Osteoblast (primary cell): ENCODE data around the gene MYO5B. TPM values are rescaled to one million over a fixed set of nuclear protein-coding genes. Genes with fewer than 3 reads are reported as not detected.

Experiments used
- DNase-seq: peaks from one replicate; pipeline ENCODE4 v3.0.0; 2011; ENCODE audit warnings: low spot score, mixed read lengths; ENCODE audit not compliant: insufficient read length; ENCODE audit errors: missing footprints
- H2AFZ ChIP-seq: 2 replicates; pipeline ENCODE4 v1.6.0; 2011; ENCODE audit warnings: mild to moderate bottlenecking, low read length
- H3K27ac ChIP-seq: 2 replicates; pipeline ENCODE4 v1.5.1; 2011; ENCODE audit warnings: mild to moderate bottlenecking, low read depth, low read length, moderate library complexity
- H3K27me3 ChIP-seq: 2 replicates; pipeline ENCODE4 v1.6.0; 2012; ENCODE audit warnings: mild to moderate bottlenecking, control low read depth, inconsistent platforms, low read length, moderate library complexity; ENCODE audit not compliant: insufficient read depth
- H3K36me3 ChIP-seq: 2 replicates; pipeline ENCODE4 v1.5.1; 2011; ENCODE audit warnings: mild to moderate bottlenecking, low read length, control low read depth, moderate library complexity; ENCODE audit not compliant: insufficient read depth
- H3K4me1 ChIP-seq: 2 replicates; pipeline ENCODE4 v1.5.1; 2011; ENCODE audit warnings: mild to moderate bottlenecking, low read length, control low read depth, moderate library complexity; ENCODE audit not compliant: insufficient read depth
- H3K4me2 ChIP-seq: 2 replicates; pipeline ENCODE4 v1.6.0; 2011; ENCODE audit warnings: mild to moderate bottlenecking, low read length; ENCODE audit not compliant: insufficient read depth
- H3K4me3 ChIP-seq: fragments of 200-600 bp; sonication (generic); 3 replicates; pipeline ENCODE4 v1.5.1; 2012; ENCODE audit warnings: mild to moderate bottlenecking, low read length, inconsistent platforms; ENCODE audit not compliant: insufficient read depth
- H3K79me2 ChIP-seq: 2 replicates; pipeline ENCODE4 v1.6.0; 2012; ENCODE audit warnings: mild to moderate bottlenecking, low read length, control low read depth, inconsistent platforms; ENCODE audit not compliant: insufficient read depth
- H3K9me3 ChIP-seq: 2 replicates; pipeline ENCODE4 v1.5.1; 2011; ENCODE audit warnings: low read depth, low read length, control low read depth
- H4K20me1 ChIP-seq: 2 replicates; pipeline ENCODE4 v1.6.0; 2012; ENCODE audit warnings: mild to moderate bottlenecking, low read length, control low read depth; ENCODE audit not compliant: insufficient read depth
- CTCF ChIP-seq: IDR thresholded peaks from 2 replicates; pipeline ENCODE4 v1.5.1; 2011; ENCODE audit warnings: mild to moderate bottlenecking, low read depth, low read length, moderate library complexity; ENCODE audit errors: extremely low read depth
- total RNA-seq: library from RNA; depleted of rRNA; stranded (reverse); fragments of >200 nt; gene quantifications from 2 replicates; pipeline ENCODE4 v1.2.3, GENCODE V29; 2012

The MYO5B gene
- total RNA-seq, 1 donor: 0.36 TPM

DNA sequence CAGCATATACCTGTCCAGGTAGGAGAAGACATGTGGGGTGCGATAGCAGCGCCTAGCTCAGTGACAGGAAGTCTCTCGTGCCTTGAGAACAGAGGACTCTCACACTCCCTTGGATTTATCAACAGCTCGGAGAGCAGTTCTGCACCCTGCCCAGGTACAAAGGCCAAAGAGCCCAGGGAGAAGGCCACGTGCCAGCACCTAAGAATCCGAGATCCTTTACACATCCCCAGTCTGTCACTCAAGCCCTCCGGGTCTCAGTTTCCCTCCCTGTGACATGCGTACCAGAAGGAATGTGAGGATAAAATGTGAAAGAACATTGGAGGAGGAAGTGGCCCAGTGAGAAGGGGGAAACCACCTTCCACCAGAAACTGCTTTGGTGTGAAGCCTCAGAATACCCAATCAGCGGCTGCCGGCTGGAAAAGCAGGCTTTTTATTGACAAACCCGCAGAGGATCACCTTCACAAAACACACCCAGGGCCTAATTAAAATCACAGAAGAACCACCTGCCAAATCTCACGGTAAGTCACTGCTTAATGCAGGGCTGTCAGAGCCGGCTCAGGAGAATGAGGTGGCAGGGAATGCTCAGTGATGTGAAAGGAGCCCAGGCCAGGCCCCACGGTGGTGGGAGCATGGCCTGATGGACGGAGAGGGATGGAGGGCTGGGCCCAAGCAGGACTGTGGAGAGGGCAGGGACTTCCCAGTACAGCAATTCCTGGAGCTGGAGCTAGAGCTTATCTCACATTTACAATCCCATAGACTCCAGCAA lies 66.3 kb downstream of the MYO5B start:
- H3K4me1 ChIP-seq: no peaks in the 10 kb centered on the region
- H3K79me2 ChIP-seq: no peaks in the 10 kb centered on the region
- no peak for DNase-seq
- no peak for TF ChIP-seq CTCF
- no peaks in the 10 kb centered on the region for H4K20me1 ChIP-seq
- H3K36me3 ChIP-seq: no peaks in the 10 kb centered on the region
- no peak overlapping the region for H3K4me3 ChIP-seq
- no peaks in the 10 kb centered on the region for H3K9me3 ChIP-seq
- H2AFZ ChIP-seq: no peak overlapping the region
- H3K27me3 ChIP-seq: no peaks in the 10 kb centered on the region
- no peak overlapping the region for H3K27ac ChIP-seq
- no peak overlapping the region for H3K4me2 ChIP-seq

DNA sequence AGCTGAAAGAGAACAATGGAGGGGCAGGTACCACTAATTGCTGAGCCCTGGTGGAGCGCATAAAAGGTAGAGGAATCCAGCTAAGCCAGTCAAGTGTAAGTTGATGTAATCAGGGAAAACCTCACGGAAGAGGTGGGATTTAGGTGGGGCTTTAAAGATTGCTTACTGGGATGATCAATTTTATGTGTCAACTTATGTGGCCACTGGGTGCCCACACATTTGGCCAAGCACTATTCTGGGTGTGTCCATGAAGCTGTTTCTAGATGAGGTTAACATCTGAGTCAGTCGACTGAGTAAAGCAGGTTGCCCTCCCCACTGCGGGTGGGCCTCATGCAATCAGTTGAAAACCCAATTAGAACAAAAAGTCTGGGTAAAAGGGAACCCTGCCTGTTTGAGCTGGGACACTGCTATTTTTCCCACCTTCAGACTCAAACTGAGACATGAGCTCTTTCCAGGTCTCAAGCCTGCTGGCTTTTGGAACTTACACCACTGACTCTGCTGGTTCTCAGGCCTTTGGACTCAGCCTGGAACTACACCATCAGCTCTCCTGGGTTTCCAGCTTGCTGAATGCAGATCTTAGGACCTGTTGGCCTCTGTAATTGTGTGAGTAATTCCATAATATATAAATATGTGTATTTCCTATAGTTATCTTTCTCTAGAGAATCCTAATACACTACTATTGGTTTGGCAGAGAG lies 67.3 kb downstream of the MYO5B start:
- no peak overlapping the region for H3K4me2 ChIP-seq
- no peak overlapping the region for H2AFZ ChIP-seq
- no peaks in the 10 kb centered on the region for H3K79me2 ChIP-seq
- no peaks in the 10 kb centered on the region for H4K20me1 ChIP-seq
- H3K9me3 ChIP-seq: no peaks in the 10 kb centered on the region
- no peak for TF ChIP-seq CTCF
- no peaks in the 10 kb centered on the region for H3K4me1 ChIP-seq
- H3K4me3 ChIP-seq: no peak overlapping the region
- no peaks in the 10 kb centered on the region for H3K27me3 ChIP-seq
- H3K27ac ChIP-seq: no peak overlapping the region
- no peak for DNase-seq
- H3K36me3 ChIP-seq: no peaks in the 10 kb centered on the region

- Histone ChIP-seq H2AFZ (no peak overlapping the region), H3K27me3 (no peaks in the 10 kb centered on the region), H3K4me3 (no peak overlapping the region), H4K20me1 (no peaks in the 10 kb centered on the region), H3K9me3 (no peaks in the 10 kb centered on the region), H3K4me2 (no peak overlapping the region), H3K4me1 (no peaks in the 10 kb centered on the region), H3K79me2 (no peaks in the 10 kb centered on the region), H3K36me3 (no peaks in the 10 kb centered on the region), H3K27ac (no peak overlapping the region)
- no peak for DNase-seq
- no peak for TF ChIP-seq CTCF
These were observed 68.5 kb downstream of the MYO5B start for GRCh38 chr18:50126471-50126870.

DNA sequence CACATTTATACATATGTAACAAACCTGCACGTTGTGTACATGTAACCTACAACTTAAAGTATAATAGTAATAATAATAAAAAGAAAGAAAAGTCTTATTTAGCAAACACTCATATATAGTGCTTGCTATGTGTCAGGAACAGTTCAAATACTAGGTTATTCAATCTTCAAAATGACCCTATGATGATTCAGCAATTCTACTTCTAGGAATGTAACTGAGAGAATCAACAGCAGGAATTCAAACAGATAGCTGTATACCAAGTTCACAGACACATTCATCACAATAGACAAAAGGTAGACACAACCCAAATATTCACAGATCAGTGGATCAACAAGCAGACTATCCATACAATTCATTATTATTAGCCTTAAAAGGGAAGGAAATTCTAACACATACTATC lies 69.5 kb downstream of the MYO5B start:
- Histone ChIP-seq H3K36me3 (no peaks in the 10 kb centered on the region), H3K4me3 (no peak overlapping the region), H3K79me2 (no peaks in the 10 kb centered on the region), H3K9me3 (no peaks in the 10 kb centered on the region), H2AFZ (no peak overlapping the region), H4K20me1 (no peaks in the 10 kb centered on the region), H3K4me1 (no peaks in the 10 kb centered on the region), H3K27ac (no peak overlapping the region), H3K4me2 (no peak overlapping the region), H3K27me3 (no peaks in the 10 kb centered on the region)
- DNase-seq: no peak
- TF ChIP-seq CTCF: no peak
